COLO829 (cell line): Measurements from ENCODE around the gene TMEM191C.
"Not testable (repeated sequence)": the region's sequence is repeated elsewhere in the genome, so short reads cannot be mapped to it uniquely, and the experiment has no call there.

Source experiments
- DNase-seq: peaks from one replicate; pipeline ENCODE4 v3.0.0; 2012; ENCODE audit warnings: low spot score

The TMEM191C gene

DNA sequence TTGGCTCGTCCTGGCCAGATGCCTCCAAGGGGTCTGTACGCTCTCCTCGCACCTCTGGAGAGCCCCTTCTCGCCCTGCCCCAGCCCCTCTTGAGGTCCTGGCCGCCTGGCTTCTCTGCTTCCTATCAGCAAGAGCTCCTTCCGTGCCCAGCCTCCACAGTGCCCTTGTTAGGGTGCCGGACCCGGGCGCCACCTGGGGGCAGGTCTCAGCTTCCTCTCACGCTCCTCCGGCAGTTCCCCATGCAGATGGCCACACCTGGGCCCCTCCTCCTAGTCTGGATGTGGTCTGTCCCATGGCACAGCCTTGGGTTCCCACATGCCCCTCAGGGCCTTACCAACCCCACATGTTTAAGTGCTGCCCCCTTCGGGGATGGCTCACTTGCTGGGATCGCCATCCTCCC, 6.5 kb downstream of the TMEM191C start:
- not testable (repeated sequence) for DNase-seq

GRCh38 chr22:21484039-21484438, 16.9 kb downstream of the TMEM191C start:
- not testable (repeated sequence) for DNase-seq

DNA sequence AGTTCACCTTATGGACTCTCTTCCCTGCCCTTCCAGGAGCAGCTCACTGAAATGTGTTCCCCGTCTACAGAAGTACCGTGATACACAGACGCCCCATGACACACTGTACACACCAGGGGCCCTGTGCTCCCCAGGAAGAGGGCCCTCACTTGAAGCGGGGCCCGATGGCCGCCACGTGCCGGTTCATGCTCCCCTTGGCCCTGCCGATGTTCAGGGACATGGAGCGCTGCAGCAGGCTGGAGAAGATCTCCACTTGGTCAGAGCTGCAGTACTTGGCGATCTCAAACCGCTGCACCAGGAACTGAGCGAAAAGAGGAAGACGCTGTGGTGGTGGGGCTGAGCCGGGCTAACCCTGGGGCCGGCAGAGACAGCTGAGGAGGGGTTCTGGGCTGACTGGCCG, 20.5 kb downstream of the TMEM191C start:
- not testable (repeated sequence) for DNase-seq

DNA sequence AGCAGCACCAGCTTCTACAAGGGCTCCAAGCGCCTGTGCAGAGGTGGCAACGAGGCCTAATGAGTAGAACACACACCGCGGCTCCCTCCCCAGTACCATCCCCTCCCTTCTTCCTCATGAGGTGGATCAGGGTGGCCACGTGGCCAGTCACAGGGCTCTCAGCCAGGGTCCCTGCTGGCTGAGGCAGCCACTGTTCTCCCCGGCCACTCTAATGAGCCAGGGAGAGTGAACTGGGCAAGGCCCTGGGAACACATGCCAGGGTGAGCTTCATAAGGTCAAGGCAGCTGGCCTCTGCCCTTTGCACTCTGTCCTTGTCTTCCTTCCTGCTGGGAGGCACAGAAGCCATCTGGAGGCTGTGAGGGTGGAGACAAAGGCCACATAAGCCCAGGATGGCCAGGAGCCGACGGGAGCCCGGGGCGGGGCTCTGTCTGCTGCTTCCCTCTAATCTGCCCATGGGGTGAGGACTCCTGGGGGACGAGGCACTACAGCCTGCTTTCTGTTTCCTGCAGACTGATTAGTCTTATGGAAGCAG, 22.0 kb downstream of the TMEM191C start:
- DNase-seq: not testable (repeated sequence)

GRCh38 chr22:21490556-21490955, 23.4 kb downstream of the TMEM191C start:
- not testable (repeated sequence) for DNase-seq

DNA sequence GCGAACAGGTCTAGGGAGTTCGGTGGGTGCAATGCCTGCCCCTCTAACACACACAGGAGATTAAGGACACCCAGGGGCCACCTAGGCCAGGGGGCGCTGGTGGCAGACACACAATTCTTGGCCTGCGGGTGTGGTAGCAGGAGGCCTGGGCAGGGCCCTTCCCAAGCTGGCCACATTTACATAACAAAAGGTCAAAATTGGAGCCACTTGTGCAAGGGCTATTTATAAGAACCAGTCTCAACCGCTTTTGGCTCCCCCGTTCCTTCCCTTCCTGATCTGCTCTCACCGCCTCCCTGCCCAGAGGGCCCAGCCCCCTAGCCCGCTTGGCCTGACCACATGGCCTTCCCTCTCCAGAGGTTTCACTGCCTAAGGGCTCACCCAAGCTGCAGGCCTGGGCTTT, 25.1 kb downstream of the TMEM191C start:
- DNase-seq: not testable (repeated sequence)

- not testable (repeated sequence) for DNase-seq
These were observed 26.9 kb downstream of the TMEM191C start for GRCh38 chr22:21493789-21494782.

- DNase-seq: not testable (repeated sequence)
These were observed 30.8 kb downstream of the TMEM191C start for GRCh38 chr22:21497984-21498383.

DNA sequence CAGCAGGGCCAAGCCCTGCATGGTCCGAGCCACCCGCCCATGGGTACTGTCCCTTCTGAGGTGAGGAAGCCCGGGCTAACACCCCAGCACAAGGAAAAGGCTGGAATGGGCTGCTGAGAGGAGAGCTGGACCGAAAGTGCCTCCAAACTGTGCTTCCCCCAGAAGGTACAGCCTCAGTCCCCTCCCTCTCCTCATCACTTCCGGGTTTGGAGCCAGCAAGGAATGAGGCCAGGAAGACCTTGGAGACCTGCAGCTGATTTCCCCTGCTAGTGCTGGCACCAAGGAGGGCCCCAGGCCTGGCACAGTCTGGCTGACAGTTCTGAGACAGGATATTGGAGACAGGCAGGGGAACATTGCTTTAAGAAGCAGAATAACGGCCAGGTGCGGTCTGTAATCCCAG, 31.3 kb downstream of the TMEM191C start:
- not testable (repeated sequence) for DNase-seq

GRCh38 chr22:21499623-21500506, 32.7 kb downstream of the TMEM191C start:
- not testable (repeated sequence) for DNase-seq

- not testable (repeated sequence) for DNase-seq
These were observed 43.2 kb downstream of the TMEM191C start for GRCh38 chr22:21510397-21510796.

GRCh38 chr22:21512022-21512421, 44.8 kb downstream of the TMEM191C start:
- not testable (repeated sequence) for DNase-seq

- not testable (repeated sequence) for DNase-seq
These were observed 46.9 kb downstream of the TMEM191C start for GRCh38 chr22:21514117-21514516.

GRCh38 chr22:21515234-21515633, 48.0 kb downstream of the TMEM191C start:
- not testable (repeated sequence) for DNase-seq

GRCh38 chr22:21516522-21516921, 49.3 kb downstream of the TMEM191C start:
- not testable (repeated sequence) for DNase-seq

GRCh38 chr22:21516970-21517764, 50.0 kb downstream of the TMEM191C start:
- not testable (repeated sequence) for DNase-seq
